Mesenchymal stem cell (in vitro differentiated cells and primary cell): Measurements from ENCODE around the gene C16orf95.

Experiments
- DNase-seq: peaks from one replicate; pipeline ENCODE4 v3.0.0-alpha.2; 2013
- H2AFZ ChIP-seq: one replicate; pipeline ENCODE4 v1.6.1; 2013; ENCODE audit warnings: low read depth, mild to moderate bottlenecking, control low read depth, inconsistent platforms, low read length, moderate library complexity
- H2AK5ac ChIP-seq: 2 replicates; pipeline ENCODE4 v1.6.1; 2013; ENCODE audit warnings: low read length, moderate library complexity, mild to moderate bottlenecking, inconsistent platforms; ENCODE audit not compliant: severe bottlenecking
- H2BK120ac ChIP-seq: one replicate; pipeline ENCODE4 v1.6.1; 2013; ENCODE audit warnings: low read depth, mild to moderate bottlenecking, inconsistent platforms, low read length, moderate library complexity
- H2BK12ac ChIP-seq, 2 experiments: one replicate each; pipeline ENCODE4 v1.6.1; 2013; ENCODE audit warnings: inconsistent platforms in 2 of 2, low read length in 2 of 2, mild to moderate bottlenecking in 2 of 2, moderate library complexity in 2 of 2, control low read depth in 1 of 2
- H2BK15ac ChIP-seq: one replicate; pipeline ENCODE4 v1.6.1; 2013; ENCODE audit warnings: mild to moderate bottlenecking, low read depth, inconsistent platforms; ENCODE audit not compliant: poor library complexity, severe bottlenecking
- H2BK5ac ChIP-seq: 2 replicates; pipeline ENCODE4 v1.6.1; 2013; ENCODE audit warnings: low read depth, mild to moderate bottlenecking, low read length, control low read depth, inconsistent platforms; ENCODE audit not compliant: poor library complexity, severe bottlenecking
- H3K14ac ChIP-seq, 2 experiments: one replicate each; pipeline ENCODE4 v1.6.1; 2013; ENCODE audit warnings: inconsistent platforms in 2 of 2, low read length in 2 of 2, control low read depth in 1 of 2, mild to moderate bottlenecking in 1 of 2, moderate library complexity in 1 of 2
- H3K18ac ChIP-seq, 2 experiments: one replicate each; pipeline ENCODE4 v1.6.1; 2013; ENCODE audit warnings: inconsistent platforms in 2 of 2, low read length in 2 of 2, control low read depth in 1 of 2, low read depth in 1 of 2, mild to moderate bottlenecking in 1 of 2
- H3K23ac ChIP-seq, 2 experiments: one replicate each; pipeline ENCODE4 v1.6.1; 2013; ENCODE audit warnings: inconsistent platforms in 2 of 2, low read length in 2 of 2, mild to moderate bottlenecking in 2 of 2, moderate library complexity in 2 of 2, control low read depth in 1 of 2
- H3K27ac ChIP-seq: 2 replicates; pipeline ENCODE4 v1.5.1; 2013; ENCODE audit warnings: mild to moderate bottlenecking, moderate library complexity, low read length, control low read depth, inconsistent platforms; ENCODE audit not compliant: poor library complexity, severe bottlenecking
- H3K27me3 ChIP-seq, 2 experiments: 2 replicates each; pipeline versions ENCODE4 v1.6.1 to v1.7.0; 2013; ENCODE audit warnings: low read length in 2 of 2, mild to moderate bottlenecking in 2 of 2, moderate library complexity in 2 of 2, control low read depth in 1 of 2, inconsistent platforms in 1 of 2; ENCODE audit not compliant: control insufficient read depth in 1 of 2, insufficient read depth in 1 of 2
- H3K36me3 ChIP-seq, 2 experiments: 2 replicates each; pipeline versions ENCODE4 v1.6.1 to v1.7.0; 2013; ENCODE audit warnings: low read length in 2 of 2, control low read depth in 1 of 2, inconsistent platforms in 1 of 2, low read depth in 1 of 2, mild to moderate bottlenecking in 1 of 2; ENCODE audit not compliant: insufficient read depth in 2 of 2, control insufficient read depth in 1 of 2
- H3K4ac ChIP-seq, 2 experiments: one replicate each; pipeline ENCODE4 v1.6.1; 2013; ENCODE audit warnings: inconsistent platforms in 2 of 2, low read length in 2 of 2, mild to moderate bottlenecking in 2 of 2, moderate library complexity in 2 of 2, control low read depth in 1 of 2, low read depth in 1 of 2
- H3K4me1 ChIP-seq: 2 replicates; pipeline ENCODE4 v1.6.1; 2013; ENCODE audit warnings: low read depth, low read length, control low read depth; ENCODE audit not compliant: control insufficient read depth, insufficient read depth
- H3K4me2 ChIP-seq: 2 replicates; pipeline ENCODE4 v1.6.1; 2013; ENCODE audit warnings: low read length, mild to moderate bottlenecking, inconsistent platforms; ENCODE audit not compliant: poor library complexity, severe bottlenecking
- H3K4me3 ChIP-seq, 2 experiments: 2 replicates each; pipeline versions ENCODE4 v1.5.1 to v1.7.0; 2013; ENCODE audit warnings: low read length in 2 of 2, mild to moderate bottlenecking in 2 of 2, control low read depth in 1 of 2, low read depth in 1 of 2; ENCODE audit not compliant: insufficient read depth in 1 of 2
- H3K79me1 ChIP-seq: replicated peaks from 2 replicates; pipeline ENCODE4 v1.6.1; 2013; ENCODE audit warnings: mild to moderate bottlenecking, control low read depth, low read length, inconsistent platforms; ENCODE audit not compliant: poor library complexity, severe bottlenecking
- H3K9ac ChIP-seq: 2 replicates; pipeline ENCODE4 v1.7.0; 2013; ENCODE audit warnings: mild to moderate bottlenecking, low read length, moderate library complexity
- H3K9me3 ChIP-seq: 2 replicates; pipeline ENCODE4 v1.7.0; 2013; ENCODE audit warnings: mild to moderate bottlenecking, low read length; ENCODE audit not compliant: control insufficient read depth
- H4K8ac ChIP-seq: one replicate; pipeline ENCODE4 v1.6.1; 2013; ENCODE audit warnings: inconsistent platforms, mild to moderate bottlenecking, low read length, moderate library complexity
- H4K91ac ChIP-seq: one replicate; pipeline ENCODE4 v1.6.1; 2013; ENCODE audit warnings: mild to moderate bottlenecking, low read length, inconsistent platforms
- WGBS: methylation state at CpG from one replicate; pipeline ENCODE4 v1.1.7; 2013; ENCODE audit warnings: mixed read lengths; 5-methylcytosine and 5-hydroxymethylcytosine counted together

Gene C16orf95

DNA sequence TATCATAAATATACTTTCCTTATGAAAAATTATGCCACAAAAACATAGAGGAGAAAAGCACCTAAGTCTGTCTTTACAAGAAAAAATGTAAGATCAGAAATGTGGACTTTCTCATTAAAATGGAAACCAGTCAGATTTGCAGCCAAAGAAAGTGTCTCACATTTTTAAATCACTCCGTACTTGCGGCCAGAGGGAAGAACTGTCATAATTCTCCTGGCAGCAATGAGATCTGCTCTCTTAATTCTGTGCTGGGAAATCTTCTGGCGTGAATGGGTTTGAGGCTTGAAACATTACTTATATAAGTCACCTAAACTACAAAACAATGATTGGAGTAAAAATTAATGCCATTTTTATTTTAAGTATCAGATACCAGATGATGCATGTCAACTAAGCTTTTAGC lies 10.7 kb downstream of the C16orf95 start:
- Histone ChIP-seq H2AK5ac (no peak overlapping the region), H4K91ac (no peak overlapping the region), H3K9ac (no peak overlapping the region), H2BK120ac (no peak overlapping the region), H2BK15ac (no peak overlapping the region), H2BK5ac (no peak overlapping the region), H3K27me3 (no peaks in the 10 kb centered on the region), H3K9me3 (peaks cover 10% of the 10 kb centered on the region), H3K79me1 (no peaks in the 10 kb centered on the region), H2AFZ (no peak overlapping the region), H3K4me1 (peaks cover 6% of the 10 kb centered on the region), H3K18ac (no peak overlapping the region), H3K4me2 (no peak overlapping the region), H4K8ac (no peak overlapping the region), H3K4me3 (no peak overlapping the region), H2BK12ac (no peak overlapping the region), H3K23ac (no peak overlapping the region), H3K14ac (no peak overlapping the region), H3K4ac (no peak overlapping the region), H3K27ac (no peak overlapping the region), H3K36me3 (peaks cover 3 to 6% of the 10 kb centered on the region in 2 experiments)
- WGBS, result 100% methylated on average over 2 of the region's 3 CpGs
- DNase-seq, result no peak

DNA sequence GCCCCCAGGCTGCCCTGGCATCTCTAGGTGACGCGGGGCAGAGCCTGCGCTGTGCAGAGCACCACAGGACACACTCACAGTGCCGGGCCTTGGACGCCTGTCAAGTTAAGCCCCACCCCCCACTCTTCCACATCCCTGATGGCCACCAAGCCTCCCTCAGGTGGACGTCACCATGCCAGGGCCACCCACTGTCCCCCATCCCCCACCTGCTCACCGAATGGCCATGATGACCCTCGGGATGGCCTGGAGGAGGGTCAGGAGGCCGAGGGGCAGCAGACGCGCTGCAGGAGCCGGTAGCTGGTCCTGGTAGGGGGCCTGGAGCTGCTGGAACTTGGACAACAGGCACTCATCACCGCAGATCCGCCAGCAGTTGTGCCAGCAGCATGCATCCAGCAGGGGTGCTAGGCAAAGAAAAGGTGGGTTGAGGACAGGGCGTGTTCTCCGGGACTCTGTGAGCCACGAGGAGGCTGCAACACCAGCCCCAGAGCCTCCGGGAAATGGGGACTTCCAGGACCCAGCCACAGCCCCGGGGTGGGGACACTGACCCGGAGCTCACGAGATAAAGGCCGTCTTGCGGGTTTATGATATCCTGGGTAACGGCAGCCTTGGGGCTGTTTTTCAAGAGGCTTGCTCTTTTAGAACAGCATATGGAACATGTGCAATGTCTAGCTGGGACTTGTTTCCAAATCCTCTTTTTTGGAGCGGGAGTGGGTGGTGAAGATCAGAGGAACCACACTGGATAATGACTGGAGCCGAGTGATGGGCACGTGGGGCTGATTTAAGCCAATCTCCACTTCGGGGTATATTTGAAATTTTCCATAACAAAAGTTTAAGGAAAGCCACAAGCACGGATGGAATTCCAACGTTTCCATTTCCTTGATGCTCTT lies 11.4 kb downstream of the C16orf95 start:
- H2BK120ac ChIP-seq, result no peak overlapping the region
- H3K23ac ChIP-seq, result no peak overlapping the region
- H3K79me1 ChIP-seq, result no peaks in the 10 kb centered on the region
- no peak overlapping the region for H3K18ac ChIP-seq
- H4K91ac ChIP-seq, result peak overlapping the region; percentile 47
- no peak overlapping the region for H4K8ac ChIP-seq
- H2BK5ac ChIP-seq, result no peak overlapping the region
- 83% methylated on average over 30 of the region's 30 CpGs for whole genome bisulfite sequencing
- H3K4me2 ChIP-seq, result no peak overlapping the region
- H2AFZ ChIP-seq, result no peak overlapping the region
- H3K4me3 ChIP-seq, result no peak overlapping the region
- H2BK12ac ChIP-seq, result no peak overlapping the region
- H3K4me1 ChIP-seq, result peaks cover 4% of the 10 kb centered on the region
- H3K9me3 ChIP-seq, result peaks cover 10% of the 10 kb centered on the region
- H3K14ac ChIP-seq, result no peak overlapping the region
- H2AK5ac ChIP-seq, result no peak overlapping the region
- H2BK15ac ChIP-seq, result no peak overlapping the region
- no peak overlapping the region for H3K9ac ChIP-seq
- H3K4ac ChIP-seq, result no peak overlapping the region
- H3K36me3 ChIP-seq, result peaks cover 3 to 6% of the 10 kb centered on the region in 2 experiments
- DNase-seq, result peak; percentile 5
- no peak overlapping the region for H3K27ac ChIP-seq
- H3K27me3 ChIP-seq, result no peaks in the 10 kb centered on the region

DNA sequence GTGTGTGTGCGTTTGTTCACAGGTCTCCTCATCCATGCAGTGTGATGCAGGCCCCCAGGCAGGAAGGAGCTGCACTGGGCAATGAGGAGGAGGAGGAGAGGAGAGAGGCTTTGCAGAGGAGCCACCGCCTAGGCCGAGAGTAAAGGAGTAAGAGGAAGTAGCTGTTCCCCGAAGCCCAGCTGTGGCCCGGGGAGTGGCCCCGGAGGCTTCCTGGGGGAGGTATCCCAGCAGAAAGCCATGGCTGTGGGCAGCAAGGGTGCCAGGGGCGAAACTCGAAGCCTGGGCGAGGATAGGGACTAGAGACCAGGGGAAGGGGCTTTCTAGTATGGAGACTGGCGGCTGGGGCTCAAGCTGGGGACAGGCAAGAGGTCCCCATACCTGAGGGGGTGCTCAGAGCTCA lies 12.2 kb downstream of the C16orf95 start:
- peaks cover 4% of the 10 kb centered on the region for H3K4me1 ChIP-seq
- WGBS, result 77% methylated on average over 10 of the region's 10 CpGs
- H2BK15ac ChIP-seq, result no peak overlapping the region

DNA sequence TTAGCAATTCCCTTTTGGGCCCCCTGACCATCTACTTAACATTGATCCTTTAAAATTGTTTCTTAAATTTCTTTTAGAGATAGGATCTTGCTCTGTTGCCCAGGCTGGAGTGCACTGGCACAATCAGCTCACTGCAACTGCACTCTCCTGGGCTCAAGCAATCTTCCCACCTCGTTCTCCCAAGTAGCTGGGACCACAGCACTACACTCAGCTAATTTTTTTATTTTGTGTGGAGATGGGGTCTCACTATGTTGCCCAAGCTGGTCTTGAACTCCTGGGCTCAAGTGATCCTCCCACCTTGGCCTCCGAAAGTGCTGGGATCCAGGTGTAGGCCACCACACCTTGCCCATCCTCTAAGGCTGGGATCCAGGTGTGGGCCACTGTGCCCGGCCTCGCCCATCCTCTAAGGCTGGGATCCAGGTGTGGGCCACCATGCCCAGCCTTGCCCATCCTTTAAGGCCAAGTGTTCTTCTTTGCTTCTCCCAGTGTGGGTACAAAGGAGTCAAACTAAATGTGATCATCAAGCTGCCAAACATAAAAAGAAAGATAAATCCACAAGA lies 13.2 kb downstream of the C16orf95 start:
- H3K14ac ChIP-seq, result no peak overlapping the region
- H3K4me2 ChIP-seq, result no peak overlapping the region
- no peak overlapping the region for H3K4ac ChIP-seq
- no peak overlapping the region for H2AK5ac ChIP-seq
- H3K18ac ChIP-seq, result no peak overlapping the region
- no peak overlapping the region for H2AFZ ChIP-seq
- H2BK15ac ChIP-seq, result no peak overlapping the region
- no peak overlapping the region for H2BK5ac ChIP-seq
- no peak overlapping the region for H2BK12ac ChIP-seq
- H3K4me1 ChIP-seq, result peaks cover 4% of the 10 kb centered on the region
- no peak overlapping the region for H4K91ac ChIP-seq
- no peak overlapping the region for H4K8ac ChIP-seq
- H3K27me3 ChIP-seq, result no peaks in the 10 kb centered on the region
- no peak overlapping the region for H3K9ac ChIP-seq
- no peak for DNase-seq
- H3K23ac ChIP-seq, result no peak overlapping the region
- H3K27ac ChIP-seq, result no peak overlapping the region
- H2BK120ac ChIP-seq, result no peak overlapping the region
- peaks cover 4 to 6% of the 10 kb centered on the region in 2 experiments for H3K36me3 ChIP-seq
- 92% methylated on average over 3 of the region's 4 CpGs for WGBS
- peaks cover 10% of the 10 kb centered on the region for H3K9me3 ChIP-seq
- no peaks in the 10 kb centered on the region for H3K79me1 ChIP-seq
- no peak overlapping the region for H3K4me3 ChIP-seq

More for the DNA sequence above, 12.2 kb downstream of the C16orf95 start:
- Histone ChIP-seq H3K4me2 (no peak overlapping the region), H4K8ac (no peak overlapping the region), H3K79me1 (no peaks in the 10 kb centered on the region), H3K23ac (no peak overlapping the region), H3K14ac (no peak overlapping the region), H2AK5ac (no peak overlapping the region), H3K18ac (no peak overlapping the region), H3K27me3 (no peaks in the 10 kb centered on the region), H2BK12ac (no peak overlapping the region), H3K36me3 (peaks cover 3 to 6% of the 10 kb centered on the region in 2 experiments), H3K9me3 (peaks cover 10% of the 10 kb centered on the region), H2AFZ (no peak overlapping the region), H3K27ac (no peak overlapping the region), H2BK5ac (no peak overlapping the region), H3K4ac (no peak overlapping the region), H2BK120ac (no peak overlapping the region), H4K91ac (no peak overlapping the region), H3K9ac (no peak overlapping the region), H3K4me3 (no peak overlapping the region)
- no peak for DNase-seq
